Endothelial cell of hepatic sinusoid (primary cell): ENCODE results near the gene SLC49A3.
"Not testable (repeated sequence)": the region's sequence is repeated elsewhere in the genome, so short reads cannot be mapped to it uniquely, and the experiment has no call there.

Experiments
- in situ Hi-C: cut with HindIII; loops from 2 replicates; pipeline ENCODE4 v1.10.0; 2017; ENCODE audit warnings: low sequenced_read_pairs

Gene SLC49A3

GRCh38 chr4:635066-635835 lies 53.7 kb downstream of the SLC49A3 start:
- in situ Hi-C loops: not testable (repeated sequence)

GRCh38 chr4:634599-634985 lies 54.4 kb downstream of the SLC49A3 start:
- in situ Hi-C loops: no loop called here

- in situ Hi-C loops: no loop called here
Observed at GRCh38 chr4:633976-634598, 54.9 kb downstream of the SLC49A3 start.

- in situ Hi-C loops: no loop called here
Observed at GRCh38 chr4:633406-633805, 55.5 kb downstream of the SLC49A3 start.

GRCh38 chr4:632926-633325 lies 56.0 kb downstream of the SLC49A3 start:
- in situ Hi-C loops: no loop called here

GRCh38 chr4:632196-632790 lies 56.7 kb downstream of the SLC49A3 start:
- in situ Hi-C loops: no loop called here
